ENCODE measurements around the gene ARRB1.

- TF ChIP-seq CTCF (IDR thresholded peaks at IDR 0.05), result no peak
- TF ChIP-seq POLR2A (IDR thresholded peaks at IDR 0.05), result no peak
These were observed 115.4 kb downstream of the ARRB1 start for GRCh38 chr11:75236062-75236461.
